Mesenteric fat pad (tissue), 1 donor: Measurements from ENCODE around the gene PLEKHA6. TPM values are rescaled to one million over a fixed set of nuclear protein-coding genes. Genes with fewer than 3 reads are reported as not detected.

Source experiments
- DNase-seq: peaks from one replicate; pipeline ENCODE4 v3.0.0-alpha.2; 2020; ENCODE audit warnings: low spot score
- total RNA-seq: library from RNA; stranded (reverse); fragmentation: NEBNext Ultra II Directional; extraction: Animal tissue kit (Norgen Biotek cat#: 25700); gene quantifications from one replicate; pipeline ENCODE4 v1.2.1, GENCODE V29; 2021
- donor health status: DM: yes; HTN: yes; CAD: no.

The PLEKHA6 gene
- total RNA-seq, 1 donor from 2014 or later = 3.5 TPM

DNA sequence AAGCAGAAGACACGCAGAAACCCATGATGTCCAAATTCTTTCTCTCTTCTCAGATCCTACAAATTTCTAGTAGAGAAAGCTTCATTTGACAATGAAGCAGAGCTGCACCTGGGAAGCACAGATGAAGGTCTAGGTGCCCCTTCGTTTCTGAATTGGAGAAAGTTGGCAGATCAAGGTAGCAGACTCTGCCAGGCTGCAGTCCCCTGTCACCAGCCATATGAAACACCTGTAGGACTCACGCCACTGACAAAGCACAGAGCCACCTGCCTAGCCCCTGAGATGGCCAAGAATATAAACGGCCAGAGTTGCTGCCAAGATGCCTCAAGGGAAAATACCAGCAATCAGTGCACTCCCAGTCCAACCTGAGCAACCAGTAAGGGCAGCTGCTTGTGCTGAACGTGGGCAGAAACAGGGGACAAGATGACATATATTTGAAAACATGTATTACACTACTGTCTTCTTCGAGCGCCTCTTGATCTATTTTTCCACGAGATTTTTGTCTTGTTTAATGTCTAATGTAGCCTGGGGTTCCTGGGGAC, 20.6 kb upstream of the PLEKHA6 start:
- DNase-seq = no peak

DNA sequence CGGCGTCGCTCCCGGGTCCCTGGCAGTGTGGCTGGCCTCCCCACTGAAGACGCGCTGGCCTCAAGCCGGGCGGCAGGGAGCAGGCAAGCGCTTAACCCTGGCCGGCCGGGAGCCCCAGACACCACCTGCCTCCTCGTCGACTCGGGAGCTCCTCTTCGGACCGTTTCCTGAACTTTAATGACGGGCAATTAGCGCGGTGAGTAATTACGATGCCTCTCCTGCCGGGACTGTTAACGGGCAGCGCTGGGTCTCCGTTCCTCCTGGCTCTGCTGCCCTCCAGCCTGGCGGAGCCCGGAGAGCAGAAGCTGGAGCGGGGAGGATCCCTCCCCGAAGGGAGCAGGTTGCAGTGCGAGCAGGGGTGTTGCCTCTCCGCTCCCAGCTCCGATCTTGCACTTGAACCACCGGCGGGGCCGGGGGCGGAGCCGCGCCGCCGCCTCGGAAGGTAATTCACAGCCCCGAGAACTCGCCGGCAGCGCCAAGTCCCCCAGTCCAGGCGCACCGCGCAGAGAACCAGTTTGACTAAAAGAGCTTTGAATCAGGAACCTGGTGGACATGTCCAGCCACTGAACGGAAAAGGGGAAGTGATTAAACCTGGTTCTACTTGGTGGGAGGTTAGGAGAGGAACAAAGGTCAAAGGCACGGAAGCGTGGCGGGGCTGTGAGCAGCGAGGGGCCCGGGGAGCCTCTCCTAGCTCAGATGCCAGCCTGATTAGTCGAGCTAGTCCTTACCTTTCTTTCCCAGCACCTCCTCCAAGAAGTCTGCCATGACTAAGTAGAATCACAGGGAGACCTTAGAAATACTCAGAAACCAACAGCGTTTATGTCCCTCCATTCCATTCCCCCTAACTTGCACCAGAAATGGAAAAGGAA, 18.3 kb upstream of the PLEKHA6 start:
- DNase-seq = no peak

DNA sequence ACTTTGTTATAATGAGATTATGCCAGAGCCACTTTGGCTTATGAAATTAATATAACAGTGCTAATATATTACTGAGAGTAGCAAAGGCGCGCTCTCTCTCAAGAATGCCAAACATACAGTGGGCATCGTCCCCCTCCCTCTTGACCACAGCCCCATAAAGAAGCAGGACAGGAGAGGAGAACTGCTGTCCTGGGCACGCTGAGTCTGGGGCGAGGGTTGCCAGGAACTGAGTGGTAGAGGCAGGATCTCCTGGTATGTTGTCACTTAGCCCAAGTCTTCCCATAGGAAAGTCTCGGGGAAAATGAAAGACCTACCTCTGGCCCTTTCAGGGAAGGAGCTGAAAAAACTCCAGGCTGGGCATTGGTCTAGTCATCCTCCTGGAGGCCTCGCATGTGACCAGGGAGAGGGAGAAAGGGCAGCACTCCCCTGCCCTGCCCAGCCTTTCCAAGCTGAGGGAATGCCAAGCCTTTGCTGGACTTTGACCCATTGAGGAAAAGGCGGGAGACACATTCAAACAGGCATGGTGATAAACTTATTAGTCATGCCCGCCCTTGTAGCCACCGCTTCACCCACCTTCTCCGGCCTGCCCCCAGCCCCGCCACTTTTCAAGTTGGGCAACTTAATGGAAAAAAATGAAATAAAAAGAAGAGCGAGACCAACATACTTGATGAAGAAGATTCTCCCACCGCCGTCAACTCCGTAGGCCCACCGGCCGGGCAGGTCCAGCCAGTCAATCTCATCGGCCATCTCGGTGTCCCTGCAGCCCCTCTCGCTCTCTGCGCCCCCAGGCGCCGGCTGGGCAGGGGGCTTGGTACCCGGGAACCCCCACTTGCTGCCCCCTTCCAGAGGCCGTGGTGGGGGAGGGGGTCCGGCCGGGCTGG, 17.4 kb upstream of the PLEKHA6 start:
- no peak for DNase-seq

DNA sequence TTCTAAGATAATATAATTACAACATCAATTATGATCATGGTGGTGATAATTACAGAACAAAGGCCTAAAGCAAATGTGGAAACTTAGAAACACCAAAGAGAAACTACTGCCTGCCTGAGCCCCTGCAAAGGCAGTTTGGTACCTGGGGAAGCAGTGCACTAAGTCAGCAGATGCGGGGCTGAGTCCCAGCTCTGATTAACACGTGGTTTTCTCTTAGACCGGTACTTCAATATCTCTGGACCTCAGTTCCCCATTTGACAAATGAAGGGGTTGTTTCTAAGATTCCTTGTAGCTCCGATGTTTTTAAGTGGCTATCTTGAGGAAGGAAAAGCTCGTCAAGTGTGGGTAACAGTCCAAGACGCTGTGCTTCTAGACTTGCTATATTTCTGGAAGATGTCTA, 16.7 kb upstream of the PLEKHA6 start:
- no peak for DNase-seq

DNA sequence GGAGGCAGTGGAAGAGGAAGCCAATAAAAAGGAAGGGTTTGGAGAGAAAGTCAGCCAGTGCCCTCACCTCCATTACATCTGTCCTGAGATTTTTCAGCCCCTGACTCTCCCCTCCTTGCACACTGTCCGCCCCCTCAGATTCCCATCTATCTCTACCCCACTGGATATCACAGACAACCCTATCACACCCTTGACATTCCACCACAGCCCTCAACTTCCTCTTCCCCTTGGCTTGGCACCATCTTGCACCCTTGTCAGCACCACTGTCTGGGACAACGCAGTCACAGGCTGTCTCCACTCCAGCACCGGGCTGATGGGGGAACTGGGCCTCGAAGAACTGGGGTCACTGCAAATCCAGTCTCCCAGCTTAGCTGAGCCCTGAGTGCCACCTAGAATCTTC, 14.2 kb upstream of the PLEKHA6 start:
- no peak for DNase-seq

DNA sequence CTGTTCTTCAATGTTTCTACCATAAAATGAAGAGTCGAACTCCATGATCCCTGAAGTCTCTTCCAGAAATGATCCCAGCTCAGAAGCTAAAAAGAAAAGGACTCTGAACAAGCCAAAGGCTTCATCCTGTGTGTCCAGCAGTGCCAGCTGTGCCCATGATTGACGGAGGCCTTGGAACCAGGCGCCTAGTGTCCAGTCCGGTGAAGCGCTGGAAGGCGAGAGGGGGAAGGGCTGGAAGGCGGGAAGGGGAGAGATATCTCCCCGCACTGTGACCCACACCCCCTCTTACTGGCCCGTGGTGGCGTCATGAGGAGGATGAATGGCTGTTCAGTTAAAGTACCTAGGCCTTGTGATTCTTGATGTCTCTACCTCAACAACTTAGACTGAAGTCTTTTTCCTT, 10.4 kb upstream of the PLEKHA6 start:
- no peak for DNase-seq

DNA sequence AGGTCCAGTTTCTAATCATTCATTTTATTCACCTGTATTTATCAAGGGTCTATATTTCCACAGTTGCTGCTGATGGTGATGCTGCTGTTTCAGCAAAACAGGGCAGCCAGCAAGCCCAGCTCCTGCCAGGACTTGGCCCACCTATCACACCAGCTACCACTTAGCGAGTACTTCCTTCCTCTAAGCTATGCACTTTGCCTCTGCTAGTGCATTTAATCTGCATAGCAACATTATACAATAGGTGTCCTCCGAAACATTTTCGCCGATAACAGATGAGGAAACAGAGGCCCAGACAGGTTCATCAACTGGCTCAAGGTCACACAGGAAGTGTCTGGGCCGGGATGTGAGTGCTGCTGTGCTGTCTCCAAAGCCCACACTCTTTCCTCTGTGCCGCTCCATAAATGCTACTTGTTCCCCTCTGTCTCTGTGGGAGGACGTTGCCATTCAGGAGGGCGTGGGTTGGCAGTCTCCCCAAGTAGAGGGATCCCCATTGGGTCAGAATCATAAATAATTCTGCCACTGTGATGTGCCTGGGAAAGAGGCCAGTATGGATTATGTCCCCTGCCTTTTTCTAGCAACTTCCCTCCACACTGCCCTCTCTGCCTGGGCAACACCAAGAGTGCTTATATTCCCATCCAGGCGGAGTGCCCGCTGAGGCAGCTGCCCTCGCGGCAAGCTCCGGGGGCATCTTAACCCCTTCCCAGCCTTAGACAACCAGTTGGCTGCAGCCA, 9.4 kb upstream of the PLEKHA6 start:
- DNase-seq = no peak

DNA sequence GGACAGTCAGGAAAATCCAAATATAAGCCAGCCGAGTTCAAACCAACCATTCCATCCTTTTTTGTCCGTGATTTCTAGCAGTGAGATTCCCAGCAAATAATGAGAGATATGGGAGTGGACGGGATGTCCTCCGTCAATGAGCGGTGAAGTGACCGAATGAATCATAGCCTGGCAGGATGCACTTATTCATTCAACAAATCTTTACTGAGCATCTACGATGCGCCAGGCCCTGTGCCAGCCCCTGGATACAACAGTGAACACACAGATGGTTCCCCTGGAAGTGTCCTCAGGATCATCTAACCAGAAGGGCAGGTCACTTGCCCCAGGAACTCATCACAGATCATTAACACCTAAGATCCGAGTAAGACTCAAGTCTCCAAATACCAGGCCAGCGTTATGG, 8.2 kb upstream of the PLEKHA6 start:
- DNase-seq = no peak

DNA sequence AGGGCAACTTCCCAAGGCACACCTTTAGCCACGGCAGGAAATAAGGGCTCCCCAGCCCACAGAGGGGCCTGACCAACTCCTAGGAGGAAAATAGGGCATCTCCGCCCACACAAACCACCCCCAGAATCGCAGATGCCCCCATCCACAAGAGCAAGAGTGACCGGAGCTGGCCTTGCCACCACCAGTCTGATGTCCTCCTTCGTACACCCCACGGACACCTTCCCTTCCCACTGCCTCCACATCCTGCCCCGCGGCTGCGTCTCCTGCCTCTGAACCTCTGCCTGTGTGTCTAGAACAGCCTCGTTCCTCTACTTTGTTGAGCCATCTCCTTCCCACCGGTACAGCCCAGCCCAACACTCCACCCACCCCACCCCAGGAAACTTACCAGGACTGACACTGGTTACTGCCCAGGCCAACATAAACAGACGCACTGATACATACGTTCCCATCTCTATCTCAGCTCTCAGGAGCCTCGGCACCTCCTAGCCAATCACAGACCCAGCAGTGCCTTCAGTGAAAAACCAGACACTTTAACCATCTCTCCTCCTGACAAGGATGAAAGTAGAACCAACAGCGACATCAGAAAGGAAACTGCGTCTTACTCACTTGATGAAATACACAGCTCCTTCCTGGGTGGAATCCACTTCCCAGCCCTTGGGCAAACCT, 7.6 kb upstream of the PLEKHA6 start:
- DNase-seq = no peak

DNA sequence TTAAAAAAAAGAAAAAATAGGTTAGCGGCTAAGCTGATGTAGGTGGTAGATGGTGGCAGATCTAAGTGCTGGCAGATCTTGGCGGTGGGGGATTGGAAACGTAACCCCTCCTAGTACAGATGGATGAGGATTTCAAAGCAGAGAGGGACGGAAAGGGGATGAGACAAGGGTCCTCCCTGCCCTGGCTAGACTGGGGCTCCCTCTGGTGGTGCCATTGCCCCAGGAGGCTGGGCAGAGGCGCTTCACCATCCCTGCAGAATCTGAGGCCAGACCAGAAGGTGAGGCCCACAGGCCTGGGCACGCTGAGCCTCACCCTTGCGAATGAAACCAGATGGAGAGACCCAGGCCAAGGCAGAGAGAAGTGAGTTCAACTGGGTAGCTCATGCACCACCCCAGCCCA, 7.0 kb upstream of the PLEKHA6 start:
- DNase-seq = no peak

DNA sequence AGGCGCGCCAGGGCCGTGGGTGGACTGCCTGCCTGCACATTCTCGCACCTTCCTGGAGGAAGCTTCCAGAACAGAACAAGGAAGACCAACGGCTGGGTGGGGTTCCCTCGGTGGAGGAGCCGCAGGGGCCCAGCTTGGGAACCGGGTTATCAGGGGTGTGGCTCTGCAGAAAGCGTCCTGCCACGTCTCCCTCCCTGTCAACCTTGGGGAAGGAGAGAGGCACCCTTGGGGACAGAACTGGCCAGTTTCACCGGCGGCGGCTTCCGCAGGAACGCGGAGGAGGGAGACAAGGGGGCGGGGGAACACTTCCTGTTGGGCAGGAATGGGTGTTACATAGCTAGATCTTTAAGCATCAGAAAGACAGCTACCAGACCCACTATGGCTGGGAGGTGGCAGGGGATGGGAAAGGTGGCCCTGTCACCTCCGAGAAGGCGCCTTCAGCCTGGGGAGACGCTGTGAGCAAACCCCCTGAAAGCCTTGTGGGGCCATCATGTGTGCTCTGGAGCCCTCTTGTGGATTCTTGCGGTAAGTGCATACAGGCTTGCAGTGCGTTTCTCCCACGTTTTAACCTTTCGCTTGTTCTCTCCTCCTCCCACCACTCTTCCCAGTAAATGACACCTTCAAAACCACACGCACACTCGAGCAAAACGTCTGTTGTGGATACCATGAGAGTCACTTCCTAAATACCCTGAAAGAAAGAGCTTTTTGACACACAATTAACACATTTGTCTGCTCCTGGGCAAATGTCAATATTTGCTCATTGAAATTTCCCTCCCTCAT, 3.8 kb upstream of the PLEKHA6 start:
- no peak for DNase-seq

DNA sequence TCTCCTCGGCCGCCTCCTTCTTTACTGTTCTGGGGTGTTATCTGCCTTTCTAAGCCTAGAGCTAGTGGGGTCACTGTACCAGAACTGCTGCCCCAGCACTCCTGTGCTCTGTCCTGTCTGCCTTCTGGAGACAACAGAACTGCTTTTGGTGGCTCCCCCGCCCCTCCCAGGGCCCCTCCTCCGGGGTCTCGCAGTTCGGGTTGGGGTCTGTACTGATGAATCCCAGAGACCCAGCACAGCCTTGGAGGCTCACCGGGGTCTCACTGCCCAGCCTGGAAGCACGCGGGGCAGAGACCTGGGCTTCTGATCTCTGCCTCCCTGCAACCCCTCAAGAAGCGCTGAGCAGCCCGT, 3.2 kb upstream of the PLEKHA6 start:
- DNase-seq = no peak

DNA sequence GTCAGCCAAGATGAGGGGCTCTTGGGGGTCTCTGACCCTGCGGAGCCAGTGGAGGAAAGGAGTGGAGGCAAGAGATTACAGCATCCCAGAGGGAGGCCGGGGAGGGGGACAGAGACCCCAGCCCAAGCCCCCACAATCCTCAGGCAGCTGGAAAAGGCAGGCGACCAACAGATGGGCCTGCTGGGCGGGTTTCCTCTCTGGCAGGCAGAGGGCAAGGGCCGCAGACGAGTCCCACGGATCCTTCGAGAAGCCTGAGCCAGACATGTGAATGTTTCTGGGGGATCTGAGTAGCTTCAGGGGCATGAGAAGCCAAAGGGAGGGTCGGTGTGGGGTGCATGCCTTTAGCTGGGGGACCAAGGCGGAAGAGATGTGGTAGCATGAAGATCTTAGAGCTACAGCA, 2.1 kb upstream of the PLEKHA6 start:
- no peak for DNase-seq

DNA sequence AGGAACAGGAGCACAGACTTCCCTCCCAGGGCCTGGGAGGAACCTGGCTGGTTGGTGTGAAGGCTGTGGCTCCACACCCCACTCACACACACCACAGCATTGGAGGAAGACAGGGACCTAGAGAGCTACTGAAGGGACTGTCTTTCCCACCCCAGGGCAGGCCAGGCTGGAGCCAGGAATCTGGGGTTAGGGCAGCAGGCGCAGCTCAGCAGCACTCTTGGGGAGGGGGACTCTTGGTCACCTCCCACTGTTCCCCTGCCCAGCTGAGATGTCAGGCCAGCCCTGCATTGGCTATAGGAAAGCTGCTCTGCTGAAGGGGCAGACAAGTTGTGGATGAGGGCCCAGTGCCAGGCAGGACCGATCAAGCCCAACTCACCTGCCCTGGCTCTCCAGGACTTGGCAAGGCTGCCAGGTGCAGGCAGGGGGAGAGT, 1.6 kb upstream of the PLEKHA6 start:
- DNase-seq = no peak

DNA sequence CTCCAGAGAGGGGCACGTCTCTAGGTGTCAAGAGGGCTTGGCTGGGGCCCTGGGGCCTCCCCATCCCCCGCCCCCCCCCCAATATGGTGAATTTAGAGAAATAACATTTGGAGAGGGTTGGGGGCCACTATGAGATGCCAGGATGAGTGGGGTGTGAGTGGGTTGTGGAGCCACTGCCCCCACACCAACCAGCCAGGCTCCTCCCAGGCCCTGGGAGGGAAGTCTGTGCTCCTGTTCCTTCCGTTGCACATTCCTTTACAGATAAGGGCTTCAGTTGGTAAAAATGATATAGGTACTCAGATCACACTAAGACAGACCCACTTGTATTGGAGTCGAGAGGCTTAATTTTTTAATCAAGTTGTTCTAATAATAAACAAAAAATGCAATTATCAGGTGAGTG, 585 bp upstream of the PLEKHA6 start:
- DNase-seq = no peak

DNA sequence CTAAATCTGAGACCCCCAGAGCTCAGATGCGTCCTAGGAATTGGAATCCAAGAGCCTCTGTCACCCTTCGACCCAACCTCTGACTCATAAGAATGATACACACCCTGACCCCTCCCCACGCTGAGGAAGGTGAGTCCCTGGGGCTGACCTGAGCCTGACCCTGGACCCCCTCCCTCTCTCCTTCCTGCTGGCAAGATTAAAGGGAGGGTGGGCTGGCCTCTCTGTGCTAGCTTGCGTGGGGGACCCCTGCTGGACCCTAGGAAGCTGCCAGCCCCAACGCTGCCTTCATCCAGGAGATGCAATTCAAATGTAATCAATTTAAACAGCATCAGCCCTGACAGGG, 627 bp downstream of the PLEKHA6 start:
- no peak for DNase-seq

DNA sequence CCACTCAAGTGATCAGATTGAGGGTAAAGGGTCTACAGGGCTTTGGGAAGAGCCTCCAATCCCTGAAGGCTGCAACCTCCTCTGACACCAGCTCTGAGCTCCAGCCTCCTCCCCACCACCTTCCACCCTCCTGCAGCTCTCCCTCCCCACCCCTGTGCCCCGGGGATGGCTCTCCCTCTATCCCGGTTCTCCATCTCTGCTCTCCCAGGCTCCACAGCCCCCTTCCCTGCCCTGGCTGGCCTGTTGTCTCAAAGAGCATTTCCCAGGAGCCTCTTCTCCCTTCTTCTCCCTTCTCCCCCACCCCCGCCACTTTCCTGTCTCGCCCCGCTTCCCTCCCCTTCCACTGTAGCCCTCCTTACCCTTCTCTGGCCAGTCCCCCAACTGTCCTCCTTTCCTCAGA, 1.1 kb downstream of the PLEKHA6 start:
- no peak for DNase-seq

DNA sequence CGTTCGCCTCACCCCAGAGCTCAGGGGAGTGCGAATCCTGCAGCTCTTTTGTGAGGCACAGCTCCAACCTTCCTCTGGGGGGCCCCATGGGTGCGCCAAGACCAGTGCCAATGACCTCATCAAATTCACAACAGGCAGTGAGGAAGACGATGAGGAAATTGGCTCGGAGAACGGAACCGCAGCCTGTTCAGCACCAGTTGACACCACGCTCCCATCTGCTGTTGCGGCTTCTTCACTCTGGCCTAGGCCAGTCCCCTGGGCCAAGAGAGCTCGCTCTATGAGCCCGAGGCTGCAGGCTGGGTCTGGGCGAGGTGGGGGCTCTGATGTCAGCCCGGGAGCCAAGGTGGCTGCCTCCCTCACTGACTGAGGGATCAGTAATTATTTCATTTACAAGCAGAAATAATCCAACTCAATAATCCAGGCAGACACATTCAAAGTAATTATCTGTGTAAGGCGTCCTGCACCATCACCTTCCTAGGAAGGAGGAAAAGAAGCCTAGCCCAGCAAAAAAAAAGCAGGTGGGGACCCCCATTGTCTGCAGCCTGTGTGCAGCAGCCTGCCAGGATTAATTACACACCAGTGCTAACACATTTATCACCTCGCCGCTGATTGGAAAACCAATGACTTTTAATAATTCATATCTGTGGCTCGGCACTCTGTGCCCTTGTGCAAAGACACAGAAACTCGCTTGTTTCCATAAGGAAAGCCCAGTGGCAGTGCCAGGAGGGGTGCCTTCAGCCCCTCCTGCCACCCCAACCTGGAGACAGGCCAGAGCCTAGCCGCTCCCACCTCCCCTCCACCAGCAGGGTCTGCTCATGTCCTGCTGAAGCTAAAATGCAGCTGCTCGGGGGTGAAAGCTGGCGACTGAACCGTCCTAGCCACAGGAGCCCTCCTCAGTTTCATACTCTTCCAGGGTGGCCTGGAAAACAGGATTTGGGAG, 1.9 kb downstream of the PLEKHA6 start:
- no peak for DNase-seq

DNA sequence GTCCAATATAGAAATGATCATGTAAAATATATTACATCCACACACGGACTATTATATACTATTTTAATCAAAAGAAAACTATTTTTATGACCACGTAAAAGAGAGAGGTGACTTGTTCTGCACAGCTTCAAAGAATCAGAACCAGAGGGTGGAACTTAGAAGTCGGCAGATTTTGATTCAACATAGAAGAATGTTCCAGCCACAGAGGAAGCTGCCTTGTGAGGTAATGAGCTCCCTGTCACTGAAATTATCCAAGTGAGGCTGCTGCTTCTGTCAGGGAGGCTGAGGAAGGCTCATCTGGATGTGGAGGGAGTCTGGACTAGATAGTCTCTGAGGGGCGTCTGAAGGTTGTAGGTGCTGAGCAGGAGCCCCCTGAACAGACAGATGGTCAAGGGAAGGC, 2.7 kb downstream of the PLEKHA6 start:
- DNase-seq = no peak
